Psoas muscle (tissue), 8 donors: ENCODE measurements around the gene SOAT1. TPM values are rescaled to one million over a fixed set of nuclear protein-coding genes. Genes with fewer than 3 reads are reported as not detected.

Experiments
- ATAC-seq, 4 donors: fragments of 200-7000 bp; cut with Tn5 transposase; one replicate each; pipeline ENCODE4 v1.9.1; 2020; ENCODE audit warnings: moderate library complexity in 3 of 4, mild to moderate bottlenecking in 2 of 4
- DNase-seq, 2 donors: peaks; one replicate each; pipeline ENCODE4 v3.0.0-alpha.2; 2020
- H3K27ac ChIP-seq: fragments of 200-600 bp; one replicate; pipeline ENCODE4 v1.8.0; 2022
- H3K27me3 ChIP-seq, 3 donors: fragments of 200-600 bp in 1 of 3; one replicate each; pipeline versions ENCODE4 v1.6.1 to v1.8.0; 2013 to 2022; ENCODE audit warnings: low read length in 2 of 3, mild to moderate bottlenecking in 2 of 3, moderate library complexity in 1 of 3; ENCODE audit not compliant: insufficient read depth in 3 of 3
- H3K36me3 ChIP-seq, 2 donors: fragments of 200-600 bp in 1 of 2; one replicate each; pipeline versions ENCODE4 v1.6.1 to v1.8.0; 2013 to 2022; ENCODE audit warnings: low read depth in 1 of 2, mild to moderate bottlenecking in 1 of 2, moderate library complexity in 1 of 2; ENCODE audit not compliant: insufficient read depth in 1 of 2
- H3K4me1 ChIP-seq: fragments of 200-600 bp; one replicate; pipeline ENCODE4 v1.8.0; 2022
- H3K4me3 ChIP-seq: fragments of 200-600 bp; one replicate; pipeline ENCODE4 v1.8.0; 2022; ENCODE audit warnings: mild to moderate bottlenecking
- H3K9me3 ChIP-seq: fragments of 200-600 bp; one replicate; pipeline ENCODE4 v1.8.0; 2022
- CTCF ChIP-seq: fragments of 200-600 bp; IDR thresholded peaks from one replicate; pipeline ENCODE4 v1.8.0; 2022; ENCODE audit warnings: antibody characterized with exemption
- WGBS, 3 donors: extraction: QIAGEN DNeasy Blood & Tissue Kit; methylation state at CpG; one replicate each; pipeline versions ENCODE4 v1.1.6 to v1.1.7; 2013; 5-methylcytosine and 5-hydroxymethylcytosine counted together
- intact Hi-C, 2 donors: fragments of 100-400 bp; cut with DNase I; formaldehyde crosslinking; loops; one replicate each; pipeline versions ENCODE4 v1.11.0 to v1.14.2; 2022
- polyA plus RNA-seq, 3 donors: library from polyadenylated mRNA; stranded (reverse); fragments of 200-250 nt; gene quantifications; one replicate each; pipeline ENCODE4 v1.2.3, GENCODE V29; 2013
- total RNA-seq, 4 donors: library from RNA; stranded (reverse); fragmentation: NEBNext Ultra II Directional in 2 of 4; extraction: Animal tissue kit (Norgen Biotek cat#: 25700) in 2 of 4; gene quantifications; one replicate each; pipeline versions ENCODE4 v1.2.1 to v1.2.4, GENCODE V29; 2021 to 2023
- donor health status: healthy with polysubstance abuse.
- donor health status: DM: no; HTN: no; CAD: no; lungs with moderate emphysema.
- donor health status: Bipolar disorder and iron deficiency.
- donor health status: healthy.
- donor health status: DM: yes; HTN: yes; CAD: no.
- donor health status: DM: no; HTN: no; CAD: no.
- donor health status: DM: no; HTN: no; CAD: no.
- donor health status: DM: yes; HTN: yes; CAD: no.

SOAT1 gene
- total and polyA plus RNA-seq, 7 donors = 2.9 to 21.0 (median 7.6) TPM

GRCh38 chr1:179278920-179279319, 14.7 kb upstream of the SOAT1 start:
- DNase-seq (no peak), ATAC-seq (no peak)
- Histone ChIP-seq H3K9me3 (no peaks in the 10 kb centered on the region), H3K4me1 (no peaks in the 10 kb centered on the region), H3K4me3 (no peak overlapping the region), H3K27ac (no peak overlapping the region), H3K36me3 (no peaks in the 10 kb centered on the region), H3K27me3 (no peaks in the 10 kb centered on the region)
- WGBS, 3 donors = 95 to 96% (median 95%) methylated on average over 5 of the region's 5 CpGs
- intact Hi-C loops = no loop called here
- no peak for TF ChIP-seq CTCF

GRCh38 chr1:179283992-179284391, 9.6 kb upstream of the SOAT1 start:
- DNase-seq (no peak), ATAC-seq (no peak)
- Histone ChIP-seq H3K4me1 (no peaks in the 10 kb centered on the region), H3K9me3 (no peaks in the 10 kb centered on the region), H3K27me3 (peaks cover 0 to 3% (median 0%) of the 10 kb centered on the region in 3 donors), H3K27ac (no peak overlapping the region), H3K4me3 (no peak overlapping the region), H3K36me3 (no peaks in the 10 kb centered on the region)
- intact Hi-C loops = no loop called here
- TF ChIP-seq CTCF = no peak
- WGBS, 3 donors = 68 to 78% (median 69%) methylated on average over 2 of the region's 2 CpGs

GRCh38 chr1:179287946-179288345, 5.7 kb upstream of the SOAT1 start:
- intact Hi-C loops = no loop called here

GRCh38 chr1:179288977-179289376, 4.6 kb upstream of the SOAT1 start:
- WGBS, 3 donors = 67 to 80% (median 72%) methylated on average over 2 of the region's 2 CpGs
- peaks cover 4% of the 10 kb centered on the region for H3K4me1 ChIP-seq
- no peaks in the 10 kb centered on the region for H3K36me3 ChIP-seq
- no peak for ATAC-seq
- H3K27ac ChIP-seq = no peak overlapping the region
- H3K27me3 ChIP-seq = peaks cover 0 to 3% (median 0%) of the 10 kb centered on the region in 3 donors
- H3K4me3 ChIP-seq = no peak overlapping the region
- H3K9me3 ChIP-seq = no peaks in the 10 kb centered on the region
- intact Hi-C loops = no loop called here
- no peak for TF ChIP-seq CTCF
- no peak for DNase-seq

More at GRCh38 chr1:179287946-179288345, 5.7 kb upstream of the SOAT1 start:
- DNase-seq (no peak), ATAC-seq (no peak)
- peaks cover 0 to 3% (median 0%) of the 10 kb centered on the region in 3 donors for H3K27me3 ChIP-seq
- H3K27ac ChIP-seq = no peak overlapping the region
- WGBS, 3 donors = 91 to 94% (median 92%) methylated on average over 6 of the region's 6 CpGs
- no peaks in the 10 kb centered on the region for H3K9me3 ChIP-seq
- no peak overlapping the region for H3K4me3 ChIP-seq
- TF ChIP-seq CTCF = no peak
- H3K4me1 ChIP-seq = peaks cover under 1% of the 10 kb centered on the region
- no peaks in the 10 kb centered on the region for H3K36me3 ChIP-seq

- H3K36me3 ChIP-seq = no peaks in the 10 kb centered on the region
- WGBS, 3 donors = 96 to 100% (median 98%) methylated on average over 2 of the region's 2 CpGs
- ATAC-seq = no peak
- intact Hi-C loops = loop anchor here in 1 of 2 donors (10.0 kb wide), 1 partner anchor 170 kb away; no protein-coding TSS in a partner anchor
- peaks cover 9% of the 10 kb centered on the region for H3K4me1 ChIP-seq
- no peaks in the 10 kb centered on the region for H3K27me3 ChIP-seq
- no peak for TF ChIP-seq CTCF
- H3K27ac ChIP-seq = no peak overlapping the region
- H3K9me3 ChIP-seq = no peaks in the 10 kb centered on the region
- H3K4me3 ChIP-seq = peak overlapping the region; percentile 87
- DNase-seq = no peak
Observed at GRCh38 chr1:179295164-179295755, 1.7 kb downstream of the SOAT1 start.
